GM19395 (cell line): Measurements from ENCODE around the gene CDK15.
"Not testable (repeated sequence)": the region's sequence is repeated elsewhere in the genome, so short reads cannot be mapped to it uniquely, and the experiment has no call there.

Experiments used
- ATAC-seq: cut with Tn5 transposase; IDR thresholded peaks from one replicate; pipeline ENCODE4 v1.9.1; 2021; ENCODE audit warnings: mild to moderate bottlenecking, moderate library complexity; ENCODE audit not compliant: unreplicated experiment

The CDK15 gene

DNA sequence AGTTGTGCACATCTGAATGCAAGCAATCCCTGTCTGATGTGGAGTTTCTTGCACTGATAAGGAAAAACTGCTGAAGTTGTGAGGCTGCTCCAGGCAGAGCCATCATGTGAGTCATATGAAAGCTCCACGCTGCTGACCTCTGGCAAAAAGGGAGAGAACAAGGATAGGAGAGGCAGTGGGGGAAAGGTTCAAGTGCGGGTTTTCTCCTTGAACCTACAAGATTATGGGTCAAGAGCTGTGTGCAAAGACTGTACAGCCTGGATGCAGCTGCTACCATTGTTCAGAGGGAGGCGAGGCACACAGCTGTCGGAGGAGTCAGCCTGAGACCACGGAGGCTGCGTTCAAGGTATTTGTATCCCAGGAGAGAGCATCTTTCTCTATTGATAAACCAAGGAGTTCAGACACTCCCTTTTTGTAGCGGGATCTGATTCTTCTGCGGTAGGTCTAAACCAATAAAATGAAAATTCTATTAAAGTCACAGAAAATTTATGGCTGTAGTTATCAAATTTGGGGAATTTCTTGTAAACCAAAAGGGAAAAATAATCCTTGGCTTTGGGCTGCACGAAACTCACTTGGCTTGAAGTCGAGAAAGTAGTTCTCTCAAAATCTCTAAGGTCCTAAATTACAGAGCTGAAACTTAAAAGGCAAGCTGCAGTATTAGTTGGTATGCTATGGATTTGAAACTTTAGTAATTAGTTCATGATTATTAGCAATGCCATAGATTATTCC, at the start of gene CDK15:
Gene CDK15 (plus strand): TSS at position 96 of the 729 bp plus-strand sequence. CDS start 128 bp downstream, at position 224.
- no peak for ATAC-seq

GRCh38 chr2:201758234-201758633, 48.1 kb upstream of the CDK15 start:
- ATAC-seq, result peak; percentile 58

- ATAC-seq, result no peak
Measured at GRCh38 chr2:201758873-201759272, 47.5 kb upstream of the CDK15 start.

GRCh38 chr2:201759567-201759966, 46.8 kb upstream of the CDK15 start:
- peak; percentile 59 for ATAC-seq

- no peak for ATAC-seq
Measured at GRCh38 chr2:201761101-201761500, 45.2 kb upstream of the CDK15 start.

DNA sequence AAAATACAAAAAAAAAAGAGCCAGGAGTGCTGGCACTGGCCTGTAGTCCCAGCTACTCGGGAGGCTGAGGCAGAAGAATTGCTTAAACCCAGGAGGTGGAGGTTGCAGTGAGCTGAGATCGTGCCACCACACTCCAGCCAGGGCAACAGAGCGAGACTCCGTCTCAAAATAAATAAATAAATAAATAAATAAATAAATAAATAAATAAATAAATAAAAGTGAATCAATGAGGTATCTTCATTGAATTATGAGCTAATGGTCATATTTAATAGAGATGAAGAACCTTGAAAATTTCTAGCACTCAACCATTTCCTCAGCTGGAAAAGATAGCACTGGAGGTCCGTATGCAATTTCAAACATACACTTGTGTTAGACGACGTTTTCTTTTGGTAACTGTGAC, 41.9 kb upstream of the CDK15 start:
- not testable (repeated sequence) for ATAC-seq

DNA sequence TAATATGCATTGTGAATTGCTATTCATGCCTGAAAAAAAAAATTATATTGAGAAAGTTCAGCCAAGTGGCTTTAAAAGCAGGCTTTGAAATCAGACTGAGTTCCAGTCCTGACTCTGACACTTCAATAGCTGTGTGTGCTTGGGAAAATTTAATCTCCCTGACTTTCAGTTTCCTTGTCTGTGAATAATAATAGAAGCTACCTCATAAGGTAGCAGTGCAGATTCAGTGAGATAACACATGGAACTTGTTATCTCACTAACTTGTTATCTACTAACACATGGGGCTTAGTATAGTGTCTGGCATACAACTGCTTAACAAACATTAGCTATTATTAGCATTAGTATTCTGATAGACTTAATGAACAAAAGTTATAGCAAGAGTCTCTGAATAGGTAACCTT, 40.5 kb upstream of the CDK15 start:
- no peak for ATAC-seq

- no peak for ATAC-seq
Measured at GRCh38 chr2:201768918-201769317, 37.4 kb upstream of the CDK15 start.

GRCh38 chr2:201769666-201770373, 36.5 kb upstream of the CDK15 start:
- ATAC-seq, result no peak

DNA sequence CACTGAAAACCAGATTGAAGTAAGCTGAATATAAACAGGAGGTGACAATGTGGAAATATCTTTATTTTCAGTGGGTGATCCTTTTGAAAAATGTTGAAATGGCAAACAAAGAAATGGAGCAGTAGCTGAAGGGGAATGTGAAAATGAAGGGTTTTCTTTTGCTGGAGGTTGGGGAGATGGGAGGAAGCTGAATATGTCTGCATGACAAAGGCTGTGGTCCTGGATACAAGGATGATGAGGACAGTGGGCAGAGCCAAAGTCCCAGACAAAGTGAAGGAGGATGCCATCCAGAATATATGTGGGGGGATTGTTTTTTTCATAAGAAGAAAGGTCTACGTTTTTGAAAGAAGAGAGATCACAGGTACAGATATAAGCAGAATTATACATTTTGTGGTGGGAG, 32.3 kb upstream of the CDK15 start:
- ATAC-seq, result no peak

- ATAC-seq, result no peak
Measured at GRCh38 chr2:201774546-201774945, 31.8 kb upstream of the CDK15 start.

GRCh38 chr2:201775326-201775725, 31.0 kb upstream of the CDK15 start:
- ATAC-seq, result no peak

DNA sequence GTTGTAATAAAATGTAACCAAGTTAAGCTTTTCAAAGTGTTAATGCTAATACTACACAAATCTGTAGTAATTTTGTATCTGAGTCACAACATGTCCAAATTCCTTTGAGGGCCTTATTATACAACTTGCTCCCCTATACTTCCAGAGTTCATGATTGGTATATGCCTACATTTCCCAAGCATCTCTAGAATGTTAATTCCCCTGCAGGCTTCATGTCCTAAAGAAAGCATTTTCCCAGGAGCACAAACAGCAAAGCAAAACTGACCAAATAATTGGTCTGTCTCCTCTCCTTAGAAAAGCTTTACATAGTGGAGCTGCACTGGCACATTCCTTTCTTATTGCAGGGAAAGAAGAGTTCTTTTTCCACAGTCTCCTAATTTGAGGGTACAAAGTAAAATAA, 29.3 kb upstream of the CDK15 start:
- no peak for ATAC-seq

- ATAC-seq, result no peak
Measured at GRCh38 chr2:201777869-201778268, 28.5 kb upstream of the CDK15 start.

DNA sequence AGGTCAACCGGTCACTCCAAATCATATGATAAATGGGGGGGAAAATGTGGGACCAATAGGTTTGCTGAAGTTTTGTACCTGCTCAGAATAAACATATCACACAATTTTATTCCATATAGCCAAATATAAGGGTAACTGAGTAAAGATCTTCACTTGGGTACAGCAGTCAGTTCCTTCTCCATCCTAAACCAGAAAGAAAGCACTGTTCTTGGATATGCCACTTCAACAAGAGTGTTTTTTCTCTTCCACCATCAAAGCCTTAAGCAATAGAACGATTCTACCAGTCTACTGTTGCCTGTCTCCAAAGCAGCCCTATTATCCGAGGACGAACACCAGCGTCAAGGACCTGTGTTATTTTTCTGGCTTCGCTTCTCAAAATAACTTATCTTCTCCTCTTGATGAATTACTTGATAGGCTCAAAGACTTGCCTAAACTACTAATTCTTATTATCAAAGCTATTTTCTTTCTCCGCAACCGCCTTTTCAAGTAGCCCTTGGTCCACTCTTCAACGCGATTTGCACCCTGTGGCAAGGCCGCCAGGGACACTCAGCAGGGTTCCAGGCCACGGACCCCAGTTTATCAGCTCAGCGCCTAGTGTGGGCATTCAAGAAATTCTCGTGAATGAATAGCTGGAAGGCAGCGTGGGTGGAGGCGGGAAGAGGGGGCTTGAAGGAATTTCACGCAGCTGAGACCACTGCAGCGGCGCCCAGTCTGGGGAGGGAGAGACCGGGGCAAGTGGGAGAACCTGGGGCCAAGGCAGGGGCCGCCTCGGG, 26.2 kb upstream of the CDK15 start:
- ATAC-seq, result no peak

GRCh38 chr2:201780674-201781493, 25.5 kb upstream of the CDK15 start, which contains the start of gene ALS2:
TSS of gene ALS2 (minus strand) at chr2:201780933. CDS start at chr2:201768885, 12,048 bp downstream.
- ATAC-seq, result peak; percentile 97

- peak; percentile 2 for ATAC-seq
Measured at GRCh38 chr2:201781557-201782051, 24.7 kb upstream of the CDK15 start.

GRCh38 chr2:201784563-201784962, 21.8 kb upstream of the CDK15 start:
- ATAC-seq, result no peak

GRCh38 chr2:201785135-201785534, 21.2 kb upstream of the CDK15 start:
- no peak for ATAC-seq

DNA sequence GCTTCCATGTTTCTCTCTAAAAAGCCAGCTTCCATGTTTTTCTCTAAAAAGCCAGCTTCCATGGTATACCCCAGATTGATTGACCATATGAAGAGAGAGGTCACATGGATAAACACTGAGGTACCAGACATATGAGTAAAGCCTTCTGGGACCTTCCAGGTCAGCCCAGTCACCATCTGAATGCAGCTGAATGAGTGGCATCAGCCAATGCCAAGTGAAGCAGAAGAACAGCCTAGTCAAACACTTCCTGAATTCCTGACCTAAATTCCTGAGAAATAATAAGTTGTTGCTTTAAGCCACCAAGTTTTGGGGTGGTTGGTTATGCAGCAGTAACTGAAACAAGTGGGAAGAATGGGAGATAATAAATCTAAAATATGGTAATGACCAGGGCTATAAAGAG, 19.9 kb upstream of the CDK15 start:
- ATAC-seq, result no peak
